NCI-H1417 treated with DMSO at 0.1 percent for 48 hours (cell line): Measurements from ENCODE around the gene FAM209B.
"Not testable (repeated sequence)": the region's sequence is repeated elsewhere in the genome, so short reads cannot be mapped to it uniquely, and the experiment has no call there.

Experiments
- DNase-seq: peaks from one replicate; lab custom pipeline; 2025; lab: John Stamatoyannopoulos, UW

FAM209B gene

GRCh38 chr20:56532946-56533345 lies at the start of gene FAM209B:
FAM209B (plus strand) TSS chr20:56533246; CDS start chr20:56533342, 96 bp downstream.
- not testable (repeated sequence) for DNase-seq

GRCh38 chr20:56483970-56484369 lies 49.1 kb upstream of the FAM209B start:
- no peak for DNase-seq

GRCh38 chr20:56487216-56487615 lies 45.8 kb upstream of the FAM209B start:
- no peak for DNase-seq

- no peak for DNase-seq
These were observed 44.5 kb upstream of the FAM209B start for GRCh38 chr20:56488566-56488965.

- no peak for DNase-seq
These were observed 31.9 kb upstream of the FAM209B start for GRCh38 chr20:56501116-56501515.

GRCh38 chr20:56503916-56504315 lies 29.1 kb upstream of the FAM209B start:
- DNase-seq: no peak

- no peak for DNase-seq
These were observed 28.6 kb upstream of the FAM209B start for GRCh38 chr20:56504373-56505005.

GRCh38 chr20:56506103-56506502 lies 26.9 kb upstream of the FAM209B start:
- no peak for DNase-seq

- no peak for DNase-seq
These were observed 21.1 kb upstream of the FAM209B start for GRCh38 chr20:56511926-56512325.

- DNase-seq: no peak
These were observed 19.6 kb upstream of the FAM209B start for GRCh38 chr20:56513161-56514150.

GRCh38 chr20:56516631-56517030 lies 16.4 kb upstream of the FAM209B start:
- no peak for DNase-seq

- DNase-seq: no peak
These were observed 15.8 kb upstream of the FAM209B start for GRCh38 chr20:56517211-56517610.

- DNase-seq: no peak
These were observed 15.4 kb upstream of the FAM209B start for GRCh38 chr20:56517641-56518040.

- DNase-seq: no peak
These were observed 14.9 kb upstream of the FAM209B start for GRCh38 chr20:56518126-56518525.

- DNase-seq: no peak
These were observed 14.2 kb upstream of the FAM209B start for GRCh38 chr20:56518721-56519398.

- no peak for DNase-seq
These were observed 13.5 kb upstream of the FAM209B start for GRCh38 chr20:56519551-56519950.

- no peak for DNase-seq
These were observed 12.9 kb upstream of the FAM209B start for GRCh38 chr20:56520180-56520579.

GRCh38 chr20:56520746-56521354 lies 12.2 kb upstream of the FAM209B start:
- not testable (repeated sequence) for DNase-seq

- no peak for DNase-seq
These were observed 10.7 kb upstream of the FAM209B start for GRCh38 chr20:56522311-56522710.

GRCh38 chr20:56524444-56524843 lies 8.6 kb upstream of the FAM209B start, which contains the start of gene FAM209A:
FAM209A (plus strand) TSS chr20:56524744; CDS start chr20:56524809, 65 bp downstream.
- not testable (repeated sequence) for DNase-seq

GRCh38 chr20:56527521-56527920 lies 5.5 kb upstream of the FAM209B start:
- no peak for DNase-seq

- no peak for DNase-seq
These were observed 5.0 kb downstream of the FAM209B start for GRCh38 chr20:56537997-56538396.
